Raji (cell line): ENCODE results near the gene SIX2.

Experiments used
- POLR2A ChIP-seq: IDR thresholded peaks from 2 replicates; pipeline ENCODE4 v1.6.1; 2011; ENCODE audit warnings: low read depth, low read length, control low read depth; ENCODE audit not compliant: insufficient read depth

Gene SIX2

DNA sequence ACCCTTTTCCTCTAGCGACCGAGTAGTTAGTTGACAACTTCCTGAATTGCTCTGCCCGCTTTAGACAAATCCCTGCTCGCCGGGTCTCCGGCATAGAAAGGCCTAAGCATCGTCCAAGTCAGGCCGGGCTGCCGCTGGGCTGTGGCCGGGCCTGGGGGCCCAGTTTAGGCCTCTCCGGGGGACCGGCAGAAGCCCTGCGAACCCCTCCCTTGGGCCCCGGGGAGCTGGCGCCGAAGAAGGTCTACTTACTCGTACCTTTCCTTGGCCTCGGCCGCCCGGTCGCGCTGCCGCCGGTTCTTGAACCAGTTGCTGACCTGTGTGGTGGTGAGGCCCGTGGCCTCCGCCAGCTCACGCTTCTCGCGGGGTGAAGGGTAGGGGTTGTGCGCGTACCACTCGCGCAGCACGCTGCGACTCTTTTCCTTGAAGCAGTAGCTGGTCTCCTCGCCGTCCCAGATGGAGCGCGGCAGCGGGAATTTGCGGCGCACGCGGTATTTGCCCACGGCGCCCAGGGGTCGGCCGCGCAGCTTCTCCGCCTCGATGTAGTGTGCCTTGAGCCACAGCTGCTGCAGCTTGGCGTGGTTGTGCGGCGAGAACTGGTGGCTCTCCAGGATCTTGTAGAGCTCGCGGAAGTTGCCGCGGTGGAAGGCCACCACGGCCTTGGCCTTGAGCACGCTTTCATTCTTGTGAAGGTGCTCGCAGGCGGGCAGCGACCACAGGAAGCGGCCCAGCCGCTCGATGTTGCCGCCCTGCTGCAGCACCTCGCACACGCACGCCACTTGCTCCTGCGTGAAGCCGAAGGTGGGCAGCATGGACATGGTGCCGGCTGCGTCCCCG lies 739 bp downstream of the SIX2 start:
- TF ChIP-seq POLR2A = no peak

DNA sequence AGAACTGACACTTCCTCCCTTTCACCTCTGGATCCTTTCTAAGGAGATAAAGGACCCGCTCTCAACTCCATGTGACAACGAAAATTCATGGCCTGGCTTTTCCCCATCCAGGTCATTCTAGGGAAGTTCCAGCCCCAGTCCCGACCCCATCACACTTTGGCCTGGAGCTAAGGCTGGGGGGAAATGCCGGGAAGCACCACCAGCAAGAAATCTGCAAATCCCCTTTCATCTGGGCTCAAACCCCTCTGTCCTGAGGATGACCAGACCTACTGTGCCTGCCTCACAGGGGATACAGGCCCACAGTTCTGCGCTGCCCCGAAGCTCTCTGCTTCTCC lies 1.3 kb downstream of the SIX2 start:
- no peak for TF ChIP-seq POLR2A

DNA sequence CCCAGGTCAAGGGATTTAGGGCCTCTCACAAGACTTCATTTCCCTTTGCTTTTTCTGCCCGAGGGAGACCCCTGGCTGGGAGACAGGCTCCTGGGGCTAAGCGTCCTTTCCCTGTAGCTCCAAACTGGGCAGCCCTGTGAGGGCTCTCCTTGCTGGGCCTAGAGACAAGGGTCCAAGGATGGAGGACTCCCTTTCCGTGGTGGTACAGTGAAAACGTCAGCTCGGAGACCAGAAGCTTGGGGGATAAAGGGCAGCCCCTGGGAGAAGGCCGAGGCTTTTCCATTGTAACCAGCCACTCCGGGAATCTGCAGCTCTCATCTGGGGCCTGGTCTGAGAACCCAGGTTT lies 2.3 kb downstream of the SIX2 start:
- no peak for TF ChIP-seq POLR2A

DNA sequence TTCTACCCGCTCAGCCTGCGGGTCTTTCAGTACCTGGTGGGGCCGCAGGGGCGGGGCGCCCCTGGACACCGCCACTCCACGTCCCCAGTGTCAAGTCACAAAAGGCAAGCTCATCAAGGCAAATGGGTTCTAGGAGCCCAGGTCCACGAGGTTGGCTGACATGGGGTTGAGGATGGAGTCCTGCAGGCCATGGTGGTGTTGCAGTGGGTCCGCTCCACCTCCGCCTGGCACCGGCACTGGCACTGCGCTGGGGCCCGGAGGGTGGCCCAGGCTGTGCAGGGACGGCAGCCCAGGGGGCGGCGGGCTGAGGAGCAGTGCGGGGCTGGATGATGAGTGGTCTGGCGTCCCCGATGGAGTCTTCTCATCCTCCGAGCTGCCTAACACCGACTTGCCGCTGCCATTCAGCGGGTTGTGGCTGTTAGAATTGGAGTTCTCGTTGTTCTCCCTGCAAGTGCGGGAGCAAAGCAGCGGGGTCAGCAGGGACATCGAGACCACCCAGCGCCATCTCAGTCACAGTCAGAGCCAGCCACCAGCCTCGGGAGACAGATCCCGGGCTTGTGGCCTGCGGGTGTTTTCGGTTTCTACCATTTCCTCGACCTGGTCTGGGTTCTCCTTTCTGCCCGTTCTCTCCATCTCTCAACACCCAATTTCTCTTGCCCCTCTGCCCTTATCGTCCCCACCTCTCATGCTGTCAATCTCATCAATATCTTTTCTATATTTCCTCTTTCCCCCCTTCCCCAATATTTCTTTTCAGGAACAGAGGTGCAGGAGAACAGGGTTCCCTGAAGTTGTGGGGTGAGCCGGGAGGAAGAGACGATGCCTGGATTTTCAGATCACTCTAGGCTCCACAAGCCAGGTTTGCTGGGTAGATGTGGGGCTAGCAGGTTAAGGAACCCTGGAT lies 3.0 kb downstream of the SIX2 start:
- no peak for TF ChIP-seq POLR2A

DNA sequence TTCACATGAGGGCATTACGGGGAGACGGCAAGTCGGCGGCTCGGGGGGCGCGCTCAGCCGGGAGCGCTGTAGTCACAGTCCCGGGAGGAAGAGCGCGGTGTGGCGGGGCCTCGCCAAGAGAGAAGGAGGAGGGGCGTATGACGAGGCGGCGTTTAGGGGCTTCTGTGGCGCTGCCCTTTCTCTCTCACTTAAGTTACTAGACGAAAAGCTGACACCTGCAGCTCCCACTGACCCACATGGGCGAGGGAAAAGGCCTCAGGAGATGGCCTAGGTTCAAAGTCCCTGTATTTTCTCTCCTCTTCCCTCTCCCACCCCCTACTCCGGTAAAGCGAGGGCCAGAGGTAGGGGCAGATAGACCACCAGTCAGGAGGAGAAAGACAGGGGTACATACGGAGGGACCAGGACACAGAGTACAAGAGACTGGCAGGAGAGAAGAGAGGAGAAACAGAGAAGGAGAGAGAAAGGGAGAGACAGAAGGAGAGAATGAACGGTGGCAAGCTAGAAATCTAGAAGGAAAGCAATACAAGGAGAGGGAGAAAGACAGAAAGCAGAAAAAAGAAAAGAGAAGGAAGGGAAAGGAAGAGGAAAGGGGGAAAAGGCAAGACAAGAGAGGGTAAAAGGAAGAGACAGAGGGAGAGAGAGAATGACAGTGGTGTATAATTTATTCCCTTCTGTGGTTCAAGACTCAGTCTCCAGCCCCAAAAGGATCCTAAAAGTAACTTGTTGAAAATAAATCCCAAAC lies 3.8 kb downstream of the SIX2 start:
- no peak for TF ChIP-seq POLR2A

DNA sequence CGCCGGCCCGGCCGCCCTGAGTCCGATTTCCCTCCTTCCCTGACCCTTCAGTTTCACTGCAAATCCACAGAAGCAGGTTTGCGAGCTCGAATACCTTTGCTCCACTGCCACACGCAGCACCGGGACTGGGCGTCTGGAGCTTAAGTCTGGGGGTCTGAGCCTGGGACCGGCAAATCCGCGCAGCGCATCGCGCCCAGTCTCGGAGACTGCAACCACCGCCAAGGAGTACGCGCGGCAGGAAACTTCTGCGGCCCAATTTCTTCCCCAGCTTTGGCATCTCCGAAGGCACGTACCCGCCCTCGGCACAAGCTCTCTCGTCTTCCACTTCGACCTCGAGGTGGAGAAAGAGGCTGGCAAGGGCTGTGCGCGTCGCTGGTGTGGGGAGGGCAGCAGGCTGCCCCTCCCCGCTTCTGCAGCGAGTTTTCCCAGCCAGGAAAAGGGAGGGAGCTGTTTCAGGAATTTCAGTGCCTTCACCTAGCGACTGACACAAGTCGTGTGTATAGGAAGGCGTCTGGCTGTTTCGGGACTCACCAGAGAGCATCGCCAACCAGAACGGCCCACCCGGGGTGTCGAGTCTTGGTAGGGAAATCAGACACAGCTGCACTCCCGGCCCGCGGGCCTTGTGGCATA lies 4.6 kb downstream of the SIX2 start:
- no peak for TF ChIP-seq POLR2A

DNA sequence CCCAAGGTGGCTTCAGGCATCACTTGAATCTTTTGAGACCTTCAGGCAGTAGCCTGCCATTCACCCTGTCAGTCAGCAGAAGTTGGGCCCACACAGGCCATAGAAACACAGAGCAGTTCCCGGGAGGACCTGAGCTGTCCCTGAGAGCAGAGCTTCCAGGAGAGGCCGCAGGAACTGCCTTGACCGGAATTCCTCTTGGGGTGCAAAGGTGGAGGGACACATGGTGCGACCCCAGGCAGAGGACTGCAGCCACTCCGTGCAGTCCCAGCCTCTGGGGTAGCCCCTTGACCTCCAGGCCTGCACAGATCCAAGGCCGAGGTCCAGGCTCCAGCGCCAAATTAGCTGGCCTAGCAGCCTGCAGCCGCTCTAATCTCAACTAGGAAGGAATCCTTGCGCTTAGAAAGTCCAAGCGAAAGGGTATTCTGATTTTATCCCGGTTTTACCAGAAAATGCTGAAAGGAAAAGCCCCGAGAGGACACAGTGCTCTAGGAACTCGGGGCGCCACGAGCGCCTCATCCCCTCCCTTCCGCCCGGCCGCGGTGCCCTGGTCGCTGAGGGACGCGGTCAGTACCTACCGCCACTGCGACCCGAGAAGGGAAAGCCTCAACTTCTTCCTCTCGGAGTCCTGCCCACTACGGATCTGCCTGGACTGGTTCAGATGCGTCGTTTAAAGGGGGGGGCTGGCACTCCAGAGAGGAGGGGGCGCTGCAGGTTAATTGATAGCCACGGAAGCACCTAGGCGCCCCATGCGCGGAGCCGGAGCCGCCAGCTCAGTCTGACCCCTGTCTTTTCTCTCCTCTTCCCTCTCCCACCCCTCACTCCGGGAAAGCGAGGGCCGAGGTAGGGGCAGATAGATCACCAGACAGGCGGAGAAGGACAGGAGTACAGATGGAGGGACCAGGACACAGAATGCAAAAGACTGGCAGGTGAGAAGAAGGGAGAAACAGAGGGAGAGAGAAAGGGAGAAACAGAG lies 5.4 kb downstream of the SIX2 start:
- no peak for TF ChIP-seq POLR2A

DNA sequence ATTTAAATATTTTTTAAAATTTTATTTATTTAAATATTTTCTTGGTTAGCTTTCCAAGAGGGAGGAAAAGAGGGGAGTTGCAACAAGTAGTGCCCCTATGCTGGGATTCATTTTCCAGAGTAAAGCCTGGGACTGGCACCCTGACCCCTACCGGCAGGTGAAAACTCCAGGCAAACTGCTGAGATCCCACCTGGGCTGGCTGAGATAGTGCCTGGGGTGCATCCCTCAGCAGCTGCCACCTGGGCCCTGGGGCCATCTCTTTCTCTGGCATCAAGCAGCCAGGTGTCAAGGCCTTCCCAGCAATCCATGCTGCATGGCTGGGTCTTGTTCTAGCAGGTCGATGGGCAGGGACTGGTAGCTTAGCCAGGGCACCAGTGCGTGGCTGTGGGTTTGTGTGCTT lies 6.6 kb downstream of the SIX2 start:
- no peak for TF ChIP-seq POLR2A

DNA sequence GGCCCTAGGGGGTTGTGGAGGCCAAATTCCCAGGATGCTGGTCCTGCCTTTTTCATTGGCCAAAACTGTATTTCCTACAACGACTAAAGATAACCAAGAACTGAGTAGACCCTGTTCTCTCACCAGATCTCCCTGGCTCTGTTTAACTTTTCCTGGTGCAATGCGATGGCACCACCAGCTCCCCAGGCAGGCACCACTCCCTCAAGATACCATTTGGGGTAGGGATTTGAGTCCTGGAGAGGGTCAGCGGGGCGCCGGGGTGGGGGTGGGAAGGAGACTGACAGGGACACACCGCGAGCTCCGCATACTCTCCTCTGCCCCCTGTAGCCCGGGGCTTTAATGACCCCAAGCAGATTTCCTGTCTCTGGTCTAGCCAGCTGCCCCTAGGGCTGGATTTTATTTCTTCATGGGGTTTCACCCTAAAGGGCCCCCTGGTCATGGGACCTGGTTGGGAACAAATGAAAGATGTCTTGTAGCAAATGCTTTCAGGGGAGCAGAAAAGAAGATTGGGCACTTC lies 7.3 kb downstream of the SIX2 start:
- no peak for TF ChIP-seq POLR2A

DNA sequence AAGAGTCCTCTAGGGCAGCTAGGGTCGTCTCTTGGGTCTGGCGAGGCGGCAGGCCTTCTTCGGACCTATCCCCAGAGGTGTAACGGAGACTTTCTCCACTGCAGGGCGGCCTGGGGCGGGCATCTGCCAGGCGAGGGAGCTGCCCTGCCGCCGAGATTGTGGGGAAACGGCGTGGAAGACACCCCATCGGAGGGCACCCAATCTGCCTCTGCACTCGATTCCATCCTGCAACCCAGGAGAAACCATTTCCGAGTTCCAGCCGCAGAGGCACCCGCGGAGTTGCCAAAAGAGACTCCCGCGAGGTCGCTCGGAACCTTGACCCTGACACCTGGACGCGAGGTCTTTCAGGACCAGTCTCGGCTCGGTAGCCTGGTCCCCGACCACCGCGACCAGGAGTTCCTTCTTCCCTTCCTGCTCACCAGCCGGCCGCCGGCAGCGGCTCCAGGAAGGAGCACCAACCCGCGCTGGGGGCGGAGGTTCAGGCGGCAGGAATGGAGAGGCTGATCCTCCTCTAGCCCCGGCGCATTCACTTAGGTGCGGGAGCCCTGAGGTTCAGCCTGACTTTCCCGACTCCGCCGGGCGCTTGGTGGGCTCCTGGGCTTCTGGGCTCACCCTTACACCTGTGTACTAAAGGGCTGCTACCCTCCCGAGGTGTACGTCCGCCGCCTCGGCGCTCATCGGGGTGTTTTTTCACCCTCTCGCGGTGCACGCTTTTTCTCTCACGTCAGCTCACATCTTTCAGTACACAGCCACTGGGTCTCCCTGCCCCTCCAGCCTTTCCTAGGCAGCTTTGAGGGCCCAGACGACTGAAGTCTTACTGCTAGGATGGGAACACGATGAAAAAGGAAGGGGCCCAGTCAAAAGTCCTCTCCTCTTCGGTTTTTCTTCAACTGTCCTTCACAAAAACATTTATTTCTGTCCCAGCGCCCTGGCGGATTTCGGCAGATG lies 8.1 kb downstream of the SIX2 start:
- TF ChIP-seq POLR2A = no peak

DNA sequence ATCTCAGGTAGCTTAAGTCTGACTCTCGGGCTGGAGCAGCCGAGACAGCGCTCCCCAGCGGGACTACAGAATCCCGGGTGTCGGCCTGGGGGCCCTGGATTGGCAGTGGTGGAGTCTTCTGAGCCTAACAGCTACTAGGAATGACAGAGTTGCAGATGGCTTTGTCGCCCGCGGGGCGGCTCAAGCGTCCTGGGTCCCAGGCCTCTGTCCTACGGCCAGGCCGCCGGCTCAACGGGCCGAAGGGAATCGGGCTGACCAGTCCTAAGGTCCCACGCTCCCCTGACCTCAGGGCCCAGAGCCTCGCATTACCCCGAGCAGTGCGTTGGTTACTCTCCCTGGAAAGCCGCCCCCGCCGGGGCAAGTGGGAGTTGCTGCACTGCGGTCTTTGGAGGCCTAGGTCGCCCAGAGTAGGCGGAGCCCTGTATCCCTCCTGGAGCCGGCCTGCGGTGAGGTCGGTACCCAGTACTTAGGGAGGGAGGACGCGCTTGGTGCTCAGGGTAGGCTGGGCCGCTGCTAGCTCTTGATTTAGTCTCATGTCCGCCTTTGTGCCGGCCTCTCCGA lies 8.8 kb downstream of the SIX2 start:
- TF ChIP-seq POLR2A = no peak

DNA sequence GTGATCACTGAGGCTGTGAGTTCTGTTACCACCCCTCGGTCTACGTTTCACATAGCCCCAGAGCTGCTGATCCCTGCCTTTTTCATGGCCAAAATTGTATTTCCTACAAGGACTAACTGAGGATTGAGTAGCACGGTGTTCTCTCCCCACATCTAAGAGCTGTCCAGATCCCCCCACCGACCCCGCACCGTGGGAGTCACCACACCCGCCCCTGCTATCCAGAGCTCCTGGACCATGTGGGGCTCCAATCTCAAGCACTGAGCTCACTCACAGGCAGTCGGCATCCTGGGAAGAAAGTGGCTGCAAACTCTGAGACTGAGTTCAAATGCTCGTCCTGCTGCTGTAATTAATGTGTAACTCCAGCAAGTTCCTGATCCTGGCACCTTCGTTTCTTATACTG lies 9.7 kb downstream of the SIX2 start:
- no peak for TF ChIP-seq POLR2A

DNA sequence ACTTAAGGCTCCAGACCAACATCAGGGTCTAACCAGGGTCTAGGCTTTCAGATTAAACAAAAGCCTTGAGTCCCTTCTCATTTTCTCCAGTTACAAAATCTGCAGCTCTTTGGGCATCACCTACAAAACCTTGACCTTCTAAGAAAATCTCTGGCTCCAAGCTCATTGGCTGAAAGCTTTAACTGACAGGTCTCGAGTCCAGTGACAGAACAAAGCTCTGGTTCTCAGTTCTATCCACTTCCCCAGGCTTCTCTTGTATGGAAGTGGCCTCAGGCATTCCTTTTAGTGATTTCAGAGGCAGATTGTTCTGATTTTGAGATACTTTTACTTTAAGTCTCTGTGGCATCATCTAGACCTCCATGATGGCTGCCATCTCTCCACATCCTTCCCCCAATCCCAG lies 11.3 kb downstream of the SIX2 start:
- TF ChIP-seq POLR2A = no peak

DNA sequence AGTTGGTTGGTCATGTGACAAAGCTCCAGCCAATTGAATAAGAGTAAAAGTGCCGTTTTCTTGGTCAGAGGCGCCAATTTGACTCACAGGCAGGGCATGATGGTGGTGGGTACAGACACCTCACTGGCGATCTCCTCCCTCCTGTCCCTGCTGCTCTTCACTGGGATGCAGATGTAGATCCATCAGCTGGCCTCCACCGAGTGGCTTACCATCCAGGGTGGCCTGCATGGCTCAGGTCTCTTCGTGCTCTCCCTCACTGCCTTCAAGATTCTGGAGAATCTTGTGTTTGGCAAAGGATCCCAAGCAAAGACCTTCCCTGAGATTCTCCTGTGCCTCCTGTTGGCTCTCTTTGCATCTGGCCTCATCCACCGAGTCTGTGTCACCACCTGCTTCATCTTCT lies 12.9 kb downstream of the SIX2 start:
- no peak for TF ChIP-seq POLR2A
